Activated CD8-positive, alpha-beta T cell treated with anti-CD3 and anti-CD28 coated beads for 36 hours (primary cell): ENCODE results near the gene NUDT7. TPM values are rescaled to one million over a fixed set of nuclear protein-coding genes. Genes with fewer than 3 reads are reported as not detected.

ENCODE experiments used
- ATAC-seq: fragments of 200-7000 bp; cut with Tn5 transposase; one replicate; pipeline ENCODE4 v1.10.0; 2021; ENCODE audit warnings: mild to moderate bottlenecking, moderate library complexity
- CTCF ChIA-PET: fragments of 350-600 bp; sonication (Branson Sonifier 250); formaldehyde crosslinking; loops from one replicate; lab custom pipeline; 2021; ENCODE audit warnings: antibody characterized with exemption; lab: Charles Lee
- POLR2A ChIA-PET: fragments of 350-600 bp; sonication (Branson Sonifier 250); formaldehyde crosslinking; loops from one replicate; lab custom pipeline; 2021; ENCODE audit warnings: antibody characterized with exemption; lab: Charles Lee
- DNase-seq: peaks from one replicate; pipeline ENCODE4 v3.0.0-alpha.2; 2020
- H3K27ac Mint-ChIP-seq: one replicate; pipeline ENCODE4 v1.8.0; 2021; ENCODE audit warnings: mild to moderate bottlenecking, mixed read lengths
- H3K27me3 Mint-ChIP-seq: one replicate; pipeline ENCODE4 v1.8.0; 2021; ENCODE audit warnings: mixed read lengths
- H3K36me3 Mint-ChIP-seq: one replicate; pipeline ENCODE4 v1.8.0; 2021; ENCODE audit warnings: low read depth, mixed read lengths
- H3K4me1 Mint-ChIP-seq: one replicate; pipeline ENCODE4 v1.8.0; 2021; ENCODE audit warnings: low read depth, mixed read lengths
- H3K4me3 Mint-ChIP-seq: one replicate; pipeline ENCODE4 v1.8.0; 2021; ENCODE audit warnings: mild to moderate bottlenecking, moderate library complexity, mixed read lengths
- H3K9me3 Mint-ChIP-seq: one replicate; pipeline ENCODE4 v1.8.0; 2021; ENCODE audit warnings: mixed read lengths
- CTCF ChIP-seq: fragments of 200-600 bp; IDR thresholded peaks from one replicate; pipeline ENCODE4 v1.8.0; 2022; ENCODE audit warnings: antibody characterized with exemption, mild to moderate bottlenecking
- intact Hi-C: fragments of 100-400 bp; cut with micrococcal nuclease; formaldehyde crosslinking; loops from one replicate; pipeline ENCODE4 v1.10.0; 2022
- total RNA-seq, 2 experiments: library from RNA; stranded (reverse); gene quantifications; one replicate each; pipeline ENCODE4 v1.2.3, GENCODE V29; 2021

Gene NUDT7
- total RNA-seq, 2 experiments from 2014 or later, result 6.4 to 8.0 TPM

GRCh38 chr16:77715145-77715544 lies 7.2 kb upstream of the NUDT7 start:
- no peak for TF ChIP-seq CTCF
- Mint-ChIP-seq H3K27ac (no peak overlapping the region), H3K4me3 (no peak overlapping the region), H3K36me3 (no peaks in the 10 kb centered on the region), H3K9me3 (no peaks in the 10 kb centered on the region), H3K4me1 (no peaks in the 10 kb centered on the region), H3K27me3 (no peaks in the 10 kb centered on the region)
- ChIA-PET CTCF (no interaction called here), POLR2A (no interaction called here)
- DNase-seq (no peak), ATAC-seq (peak; percentile 20)
- intact Hi-C loops, result no loop called here

GRCh38 chr16:77721752-77722308 lies 484 bp upstream of the NUDT7 start:
- Mint-ChIP-seq H3K4me1 (peaks cover 14% of the 10 kb centered on the region), H3K27ac (peak overlapping the region; percentile 78), H3K27me3 (no peaks in the 10 kb centered on the region), H3K9me3 (no peaks in the 10 kb centered on the region), H3K36me3 (peaks cover 8% of the 10 kb centered on the region), H3K4me3 (peak overlapping the region; percentile 84)
- CTCF ChIA-PET, result interaction anchor here (0.9 to 1.0 kb wide), 2 partner anchors 39 to 281 kb away, joined by 3 to 5 read pairs; no protein-coding TSS in a partner anchor
- TF ChIP-seq CTCF, result no peak
- ATAC-seq, result peak; percentile 20
- intact Hi-C loops, result loop anchor here (10.0 kb wide), 1 partner anchor 507 kb away; no protein-coding TSS in a partner anchor
- peak; percentile 14 for DNase-seq
- POLR2A ChIA-PET, result interaction anchor here (0.9 kb wide), 1 partner anchor 12 kb away, joined by 3 read pairs; no protein-coding TSS in a partner anchor

GRCh38 chr16:77723108-77723514 lies 797 bp downstream of the NUDT7 start:
- Mint-ChIP-seq H3K27me3 (no peaks in the 10 kb centered on the region), H3K36me3 (peaks cover 10% of the 10 kb centered on the region), H3K4me3 (peak overlapping the region; percentile 84), H3K27ac (peak overlapping the region; percentile 77), H3K9me3 (no peaks in the 10 kb centered on the region), H3K4me1 (peaks cover 14% of the 10 kb centered on the region)
- TF ChIP-seq CTCF, result no peak
- POLR2A ChIA-PET, result no interaction called here
- ATAC-seq (no peak), DNase-seq (peak; percentile 7)
- CTCF ChIA-PET, result no interaction called here
- intact Hi-C loops, result loop anchor here (10.0 kb wide), 1 partner anchor 508 kb away; no protein-coding TSS in a partner anchor

GRCh38 chr16:77724174-77724573 lies 1.9 kb downstream of the NUDT7 start:
- Mint-ChIP-seq H3K27me3 (no peaks in the 10 kb centered on the region), H3K4me1 (peaks cover 14% of the 10 kb centered on the region), H3K9me3 (no peaks in the 10 kb centered on the region), H3K27ac (no peak overlapping the region), H3K36me3 (peaks cover 10% of the 10 kb centered on the region), H3K4me3 (no peak overlapping the region)
- DNase-seq (no peak), ATAC-seq (no peak)
- TF ChIP-seq CTCF, result no peak
- intact Hi-C loops, result loop anchor here (10.0 kb wide), 1 partner anchor 509 kb away; no protein-coding TSS in a partner anchor
- ChIA-PET POLR2A (no interaction called here), CTCF (no interaction called here)

- H3K36me3 Mint-ChIP-seq, result peaks cover 19% of the 10 kb centered on the region
- no peak overlapping the region for H3K27ac Mint-ChIP-seq
- peaks cover 3% of the 10 kb centered on the region for H3K4me1 Mint-ChIP-seq
- TF ChIP-seq CTCF, result no peak
- H3K9me3 Mint-ChIP-seq, result peaks cover 4% of the 10 kb centered on the region
- intact Hi-C loops, result loop anchor here (10.0 kb wide), 1 partner anchor 515 kb away; no protein-coding TSS in a partner anchor
- DNase-seq (no peak), ATAC-seq (no peak)
- POLR2A ChIA-PET, result no interaction called here
- H3K27me3 Mint-ChIP-seq, result no peaks in the 10 kb centered on the region
- no peak overlapping the region for H3K4me3 Mint-ChIP-seq
- CTCF ChIA-PET, result no interaction called here
These were observed 7.6 kb downstream of the NUDT7 start for GRCh38 chr16:77729951-77730350.
